ENCODE measurements around the gene TOMM6.

DNA sequence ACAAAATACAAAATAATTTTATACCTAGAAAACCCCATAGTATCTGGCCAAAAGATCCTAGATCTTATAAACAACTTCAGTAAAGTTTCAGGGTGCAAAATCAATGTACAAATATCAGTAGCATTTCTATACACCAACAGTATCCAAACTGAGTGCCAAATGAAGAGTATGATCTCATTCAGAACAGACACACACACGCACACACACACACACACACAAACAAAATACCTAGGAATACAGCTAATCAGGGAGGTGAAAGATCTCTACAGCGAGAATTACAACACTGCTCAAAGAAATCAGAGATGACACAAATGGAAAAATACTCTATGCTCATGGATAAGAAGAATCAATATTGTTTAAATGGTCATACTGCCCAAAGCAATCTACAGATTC is 49.2 kb downstream of the TOMM6 start:
- TF ChIP-seq, protein P1, sequence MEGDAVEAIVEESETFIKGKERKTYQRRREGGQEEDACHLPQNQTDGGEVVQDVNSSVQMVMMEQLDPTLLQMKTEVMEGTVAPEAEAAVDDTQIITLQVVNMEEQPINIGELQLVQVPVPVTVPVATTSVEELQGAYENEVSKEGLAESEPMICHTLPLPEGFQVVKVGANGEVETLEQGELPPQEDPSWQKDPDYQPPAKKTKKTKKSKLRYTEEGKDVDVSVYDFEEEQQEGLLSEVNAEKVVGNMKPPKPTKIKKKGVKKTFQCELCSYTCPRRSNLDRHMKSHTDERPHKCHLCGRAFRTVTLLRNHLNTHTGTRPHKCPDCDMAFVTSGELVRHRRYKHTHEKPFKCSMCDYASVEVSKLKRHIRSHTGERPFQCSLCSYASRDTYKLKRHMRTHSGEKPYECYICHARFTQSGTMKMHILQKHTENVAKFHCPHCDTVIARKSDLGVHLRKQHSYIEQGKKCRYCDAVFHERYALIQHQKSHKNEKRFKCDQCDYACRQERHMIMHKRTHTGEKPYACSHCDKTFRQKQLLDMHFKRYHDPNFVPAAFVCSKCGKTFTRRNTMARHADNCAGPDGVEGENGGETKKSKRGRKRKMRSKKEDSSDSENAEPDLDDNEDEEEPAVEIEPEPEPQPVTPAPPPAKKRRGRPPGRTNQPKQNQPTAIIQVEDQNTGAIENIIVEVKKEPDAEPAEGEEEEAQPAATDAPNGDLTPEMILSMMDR (conservative IDR thresholded peaks at IDR 0.05) = no peak
- no peak for TF ChIP-seq ZFX (IDR thresholded peaks at IDR 0.05)

Data from C4-2B (cell line).